Hindlimb muscle (tissue), 1 donor: ENCODE measurements around the gene LCN2. TPM values are rescaled to one million over a fixed set of nuclear protein-coding genes. Genes with fewer than 3 reads are reported as not detected.
A peak's percentile ranks its signal among the peaks of the same experiment; 100 is the strongest.

ENCODE experiments used
- DNase-seq: peaks from one replicate; pipeline ENCODE4 v3.0.0-alpha.2; 2013
- polyA plus RNA-seq: library from polyadenylated mRNA; unstranded; fragments of 120-200 nt; gene quantifications from one replicate; pipeline ENCODE4 v1.2.1, GENCODE V29; 2013; ENCODE audit not compliant: insufficient read length

LCN2 gene
- polyA plus RNA-seq, 1 donor: 1.1 TPM

DNA sequence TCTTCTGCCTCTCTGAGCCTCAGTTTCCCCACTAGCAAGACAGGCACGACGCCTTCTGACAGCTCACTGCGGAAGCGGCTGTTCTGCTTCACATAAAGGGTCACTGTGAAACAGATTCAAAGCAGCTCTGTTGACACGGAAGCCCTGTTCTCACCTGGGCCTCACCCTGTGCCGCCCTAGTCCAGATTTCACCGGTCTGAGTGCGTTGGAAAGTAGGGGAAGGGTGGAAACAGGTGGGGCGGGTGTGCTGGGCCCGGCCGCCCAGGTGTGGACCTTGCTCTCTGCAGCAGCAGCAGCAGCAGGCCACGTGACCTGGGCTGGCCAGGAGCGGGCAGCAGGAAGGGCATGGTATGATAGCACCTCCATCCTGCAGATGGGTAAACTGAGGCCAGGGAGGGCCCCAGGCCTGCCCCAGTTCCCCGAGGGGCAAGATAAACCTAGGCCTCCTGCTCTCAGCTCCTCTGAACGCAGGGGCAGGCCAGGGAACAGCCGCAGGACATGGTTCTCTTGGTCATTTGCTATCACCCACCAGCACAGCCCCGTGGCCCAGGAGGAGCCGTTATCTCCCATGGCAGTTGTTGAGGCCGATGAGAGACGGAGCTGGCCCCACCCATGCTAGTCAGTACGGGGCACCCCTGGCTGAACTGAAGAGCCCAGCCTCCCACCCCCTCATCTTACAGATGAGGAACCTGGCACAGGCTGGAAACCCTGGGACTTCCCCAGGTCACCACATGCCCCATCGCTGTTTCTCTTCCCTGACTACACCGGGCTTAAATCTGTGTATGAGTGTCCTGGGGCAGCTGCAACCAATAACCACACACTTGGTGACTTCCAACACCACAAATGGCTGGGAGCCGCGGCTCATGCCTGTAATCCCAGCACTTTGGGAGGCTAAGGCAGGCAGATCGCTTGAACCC lies 33.8 kb upstream of the LCN2 start:
- no peak for DNase-seq

DNA sequence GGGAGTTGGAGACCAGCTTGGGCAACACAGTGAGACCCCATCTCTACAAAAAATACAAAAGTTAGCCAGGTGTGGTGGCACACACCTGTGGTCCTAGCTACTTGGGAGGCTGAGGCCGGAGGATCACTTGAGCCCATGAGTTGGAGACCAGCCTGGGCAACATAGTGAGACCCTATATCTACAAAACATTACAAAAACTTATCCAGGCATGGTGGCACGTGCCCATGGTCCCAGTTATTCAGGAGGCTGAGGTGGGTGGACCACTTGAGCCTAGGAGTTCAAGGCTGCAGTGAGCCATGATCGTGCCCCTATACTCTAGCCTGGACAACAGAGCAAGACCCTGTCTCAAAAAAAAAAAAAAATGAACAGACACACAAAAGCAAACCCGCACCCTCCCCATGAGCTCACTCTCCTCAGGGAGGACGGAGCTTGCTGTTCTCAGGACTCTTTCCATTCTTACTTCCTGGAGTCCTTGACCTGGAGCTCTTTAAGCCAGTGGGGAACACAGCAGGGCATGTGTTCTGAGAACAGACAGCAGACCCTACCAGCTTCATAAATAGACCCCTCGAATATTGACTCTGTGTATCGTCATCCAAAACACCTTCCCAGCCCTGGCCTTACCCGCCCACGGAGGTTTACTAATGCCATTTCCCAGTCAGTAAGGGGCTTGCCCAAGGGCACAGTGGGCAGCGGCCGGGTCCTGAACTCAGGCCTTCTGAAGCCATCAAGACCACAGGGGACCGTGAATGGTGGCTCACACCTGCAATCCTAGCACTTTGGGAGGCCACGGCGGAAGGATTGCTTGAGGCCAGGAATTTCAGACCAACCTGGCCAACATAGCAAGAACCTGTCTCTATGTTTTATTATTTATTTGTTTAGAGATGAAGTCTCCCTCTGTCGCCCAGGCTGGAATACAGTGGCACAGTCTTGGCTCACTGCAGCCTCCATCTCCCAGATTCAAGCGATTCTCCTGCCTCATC lies 32.9 kb upstream of the LCN2 start:
- no peak for DNase-seq

DNA sequence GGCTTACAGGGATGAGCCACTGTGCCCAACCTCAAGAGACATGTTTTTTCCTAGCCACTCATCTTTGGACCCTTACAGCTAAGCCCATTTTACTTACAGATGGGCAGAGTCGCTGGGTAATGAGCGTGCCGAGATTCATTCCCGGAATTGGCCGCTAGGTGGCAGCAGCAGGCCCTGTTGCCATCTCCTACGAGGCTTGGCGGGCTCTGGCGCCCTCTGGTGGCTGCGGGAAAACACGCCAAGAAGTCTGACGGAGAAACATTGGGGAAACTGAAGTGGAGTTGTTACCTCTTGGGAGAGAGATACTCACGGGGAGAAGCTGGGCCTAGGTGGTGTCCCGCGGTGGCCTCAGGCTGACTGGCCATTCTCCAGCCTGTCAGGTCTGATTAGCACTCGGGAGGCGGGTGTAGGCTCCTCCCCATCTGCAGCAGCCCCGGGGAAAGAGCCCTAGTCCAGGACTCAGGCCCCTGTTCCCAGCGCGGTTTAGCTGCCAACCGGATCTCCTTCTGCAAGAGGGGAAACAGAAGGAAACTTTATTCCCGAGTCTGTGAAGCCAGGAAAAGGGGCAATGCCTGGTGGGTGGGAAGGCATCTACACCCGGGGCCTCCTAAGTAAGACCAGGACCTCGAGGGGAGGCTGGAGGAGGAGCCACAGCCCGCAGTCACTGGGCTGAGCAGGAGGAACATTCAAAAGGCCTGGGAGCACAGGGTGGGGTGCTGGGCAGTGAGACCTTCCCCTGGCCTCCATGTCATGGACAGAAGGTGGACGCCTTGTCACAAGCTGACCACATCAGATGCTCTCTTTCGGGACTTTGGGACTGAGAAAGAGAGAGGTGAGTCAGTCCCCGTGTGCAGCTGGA lies 31.4 kb upstream of the LCN2 start:
- peak; percentile 91 for DNase-seq

DNA sequence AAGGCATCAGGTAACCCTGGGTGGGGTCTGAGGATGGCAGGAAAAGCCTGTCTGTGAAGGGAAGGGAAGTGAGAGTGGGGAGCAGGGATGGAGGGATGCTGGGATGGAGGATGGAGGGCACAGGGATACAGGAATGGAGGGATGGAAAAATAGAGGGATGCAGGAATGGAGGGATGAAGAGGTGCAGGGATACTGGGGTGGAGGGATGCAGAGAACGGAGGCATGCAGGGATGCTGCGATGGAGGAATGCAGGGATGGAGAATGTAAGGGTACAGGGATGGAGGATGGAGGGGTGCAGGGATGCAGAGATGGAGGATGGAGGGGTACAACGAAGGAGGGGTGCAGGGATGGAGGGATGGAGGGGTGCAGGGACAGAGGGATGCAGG lies 30.8 kb upstream of the LCN2 start:
- no peak for DNase-seq

DNA sequence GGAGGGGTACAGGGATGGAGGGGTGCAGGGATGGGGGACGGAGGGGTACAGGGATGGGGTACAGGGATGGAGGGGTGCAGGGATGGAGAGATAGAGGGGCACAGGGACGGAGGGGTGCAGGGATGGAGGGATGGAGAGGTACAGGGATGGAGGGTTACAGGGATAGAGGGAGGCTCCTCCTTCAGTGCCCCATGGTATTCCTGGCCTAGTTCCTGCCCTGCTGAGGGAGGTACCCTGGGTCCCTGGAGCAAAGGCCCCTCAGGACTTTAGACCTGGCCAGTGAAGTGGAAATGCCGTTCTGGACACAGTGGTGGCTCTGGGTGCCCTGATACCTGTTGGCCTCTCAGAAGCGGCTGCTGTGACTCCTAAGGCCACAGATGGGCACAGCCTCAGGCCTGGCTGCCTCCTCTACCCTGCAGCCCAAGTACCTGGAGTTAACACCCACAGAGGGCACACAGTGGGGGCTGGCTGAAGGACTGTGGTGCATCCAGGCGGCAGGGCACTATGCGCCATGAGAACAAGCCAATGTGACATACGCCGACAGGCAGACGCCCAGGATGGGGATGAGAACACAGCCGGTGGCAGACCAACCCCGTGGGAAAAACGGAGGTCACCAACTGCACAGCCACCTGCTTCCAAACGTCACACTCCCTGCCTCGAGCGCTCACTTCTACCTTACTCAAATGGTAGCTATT lies 30.1 kb upstream of the LCN2 start:
- no peak for DNase-seq

DNA sequence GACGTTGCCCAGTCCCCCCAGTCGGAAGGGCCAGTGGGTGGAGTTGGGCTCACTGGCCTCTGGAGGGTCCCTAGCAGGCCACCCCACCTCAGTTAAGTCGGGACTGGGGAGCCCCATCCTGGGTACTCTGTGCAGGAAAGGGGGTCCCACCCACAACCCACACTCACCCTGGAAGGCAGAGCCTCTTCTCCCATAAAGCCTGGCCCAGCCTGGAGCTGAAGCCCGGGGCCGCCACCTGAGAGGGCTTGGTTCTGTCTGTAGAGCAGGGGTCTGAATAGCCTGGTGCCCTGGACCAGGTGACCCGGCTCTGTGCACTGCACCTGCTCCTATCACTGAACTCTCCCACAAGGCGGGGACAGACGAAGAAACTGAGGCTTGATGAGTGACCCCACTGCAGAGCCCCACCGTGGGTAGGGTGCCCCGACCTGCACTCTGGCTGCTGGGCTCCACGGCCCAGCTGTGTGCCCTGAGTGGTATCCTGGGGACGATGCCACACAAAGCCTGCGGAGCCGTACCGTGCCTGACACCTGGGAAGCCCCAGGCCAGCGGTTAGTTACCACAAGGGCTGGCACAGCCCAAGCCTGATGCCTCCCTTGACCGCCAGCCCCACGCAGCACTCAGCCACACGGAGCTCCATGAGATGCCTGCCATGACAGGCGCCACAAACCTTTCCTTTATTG lies 29.1 kb upstream of the LCN2 start:
- no peak for DNase-seq

DNA sequence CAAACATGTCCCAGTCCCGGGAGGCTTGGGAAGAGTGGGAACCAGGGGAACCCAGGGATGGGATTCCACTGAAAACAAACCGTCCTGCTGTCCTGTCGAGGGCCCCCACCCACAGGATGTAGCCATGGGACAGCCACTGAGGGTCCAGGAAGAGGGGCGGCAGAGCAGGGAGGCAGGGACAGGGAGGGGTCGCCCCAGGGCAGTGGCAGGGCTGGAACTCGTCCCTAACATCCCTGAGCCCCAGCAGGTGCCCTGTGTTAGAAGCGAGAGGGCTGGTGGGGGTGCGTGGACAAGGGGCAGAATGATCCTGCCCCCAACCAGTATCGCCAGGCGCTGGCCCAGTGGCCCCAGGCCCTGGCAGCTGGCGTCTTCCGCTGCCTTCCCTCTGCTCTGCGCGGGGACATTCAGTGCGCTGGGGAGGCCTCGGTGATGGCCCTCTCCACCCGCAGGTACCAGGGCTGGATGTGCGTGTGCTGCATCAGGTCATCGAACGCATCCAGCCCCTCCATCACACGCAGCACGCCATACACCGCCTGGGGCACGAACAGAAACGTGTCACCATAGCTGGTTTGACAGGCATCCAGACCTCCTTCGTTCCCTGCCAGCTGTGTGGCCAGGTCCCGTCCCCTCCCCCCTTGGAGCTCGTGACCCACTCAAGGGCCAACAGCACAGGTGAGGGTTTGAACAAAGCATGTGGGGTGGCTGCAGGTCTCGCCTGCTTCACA lies 28.4 kb upstream of the LCN2 start:
- no peak for DNase-seq

DNA sequence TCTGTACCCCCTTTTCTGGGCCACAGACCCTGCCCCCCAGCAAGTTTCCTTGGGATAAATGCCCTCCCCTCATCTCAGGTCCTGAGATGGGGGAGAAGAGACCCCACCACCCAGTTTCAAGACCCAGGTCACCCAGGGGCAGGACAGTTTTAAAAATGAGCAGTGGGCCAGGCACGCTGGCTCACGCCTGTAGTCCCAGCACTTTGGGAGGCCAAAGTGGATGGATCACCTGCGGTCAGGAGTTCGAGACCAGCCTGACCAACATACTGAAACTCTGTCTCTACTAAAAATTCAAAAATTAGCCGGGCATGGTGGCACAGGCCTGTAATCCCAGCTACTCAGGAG lies 27.8 kb upstream of the LCN2 start:
- no peak for DNase-seq

DNA sequence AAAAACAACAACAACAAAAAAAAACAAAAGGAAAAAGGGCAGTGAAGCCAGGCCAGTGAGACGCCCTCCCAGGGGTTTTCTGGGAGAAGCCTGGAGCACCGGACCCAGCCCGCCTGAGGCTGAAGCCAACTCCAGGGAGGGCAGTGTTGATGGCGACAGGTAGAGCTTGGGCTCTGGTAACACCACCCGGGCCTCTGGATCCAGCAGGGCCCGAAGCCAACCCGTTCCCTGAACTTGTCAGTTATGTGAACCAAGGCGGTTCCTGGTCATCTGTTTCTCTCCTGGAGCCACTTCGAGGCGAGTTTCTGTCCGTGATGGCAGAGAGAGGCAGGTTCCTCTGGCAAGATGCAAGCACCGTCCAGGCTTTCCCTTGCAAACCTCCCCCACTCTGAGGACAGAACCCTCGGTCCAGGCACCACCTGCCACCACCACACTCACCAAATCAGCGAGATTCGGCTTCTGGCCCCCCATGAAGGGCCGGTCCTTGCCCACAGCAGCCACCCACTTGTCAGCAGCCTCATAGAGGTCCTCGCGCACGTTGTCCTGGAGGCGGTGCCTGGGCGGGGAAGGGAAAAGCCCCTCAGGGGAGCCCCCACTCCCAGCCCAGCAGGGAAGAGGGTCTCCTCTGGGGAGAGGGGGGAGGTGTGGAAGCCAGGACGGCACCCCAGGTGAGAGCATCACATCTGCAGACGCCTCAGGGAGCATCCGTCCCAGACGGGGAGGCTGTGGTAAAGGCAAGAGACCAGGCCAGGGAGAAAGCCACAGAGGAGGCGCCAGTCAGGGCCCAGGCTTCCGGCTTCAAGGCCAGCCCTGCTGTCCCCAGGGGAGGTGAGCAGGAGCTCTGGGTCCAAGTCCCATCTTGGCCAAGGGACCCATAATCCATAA lies 27.1 kb upstream of the LCN2 start:
- no peak for DNase-seq

DNA sequence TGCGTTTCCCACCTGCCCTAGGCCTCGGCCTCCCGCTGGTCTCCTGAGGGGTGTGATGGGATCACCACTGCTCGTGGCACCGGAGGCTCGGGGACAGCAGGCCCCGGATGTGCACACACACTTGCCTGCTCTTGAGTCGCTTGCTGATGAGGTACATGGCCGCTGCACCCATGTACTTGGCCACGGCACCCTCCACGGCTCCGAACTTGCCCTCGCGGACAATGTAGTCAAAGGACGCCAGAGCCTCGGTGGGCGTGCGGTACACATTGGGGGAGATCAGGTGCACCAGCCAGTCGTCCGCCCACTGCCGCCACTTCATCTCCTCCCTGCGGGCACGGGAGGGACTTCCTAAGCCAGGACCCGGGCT lies 26.5 kb upstream of the LCN2 start:
- DNase-seq: no peak

DNA sequence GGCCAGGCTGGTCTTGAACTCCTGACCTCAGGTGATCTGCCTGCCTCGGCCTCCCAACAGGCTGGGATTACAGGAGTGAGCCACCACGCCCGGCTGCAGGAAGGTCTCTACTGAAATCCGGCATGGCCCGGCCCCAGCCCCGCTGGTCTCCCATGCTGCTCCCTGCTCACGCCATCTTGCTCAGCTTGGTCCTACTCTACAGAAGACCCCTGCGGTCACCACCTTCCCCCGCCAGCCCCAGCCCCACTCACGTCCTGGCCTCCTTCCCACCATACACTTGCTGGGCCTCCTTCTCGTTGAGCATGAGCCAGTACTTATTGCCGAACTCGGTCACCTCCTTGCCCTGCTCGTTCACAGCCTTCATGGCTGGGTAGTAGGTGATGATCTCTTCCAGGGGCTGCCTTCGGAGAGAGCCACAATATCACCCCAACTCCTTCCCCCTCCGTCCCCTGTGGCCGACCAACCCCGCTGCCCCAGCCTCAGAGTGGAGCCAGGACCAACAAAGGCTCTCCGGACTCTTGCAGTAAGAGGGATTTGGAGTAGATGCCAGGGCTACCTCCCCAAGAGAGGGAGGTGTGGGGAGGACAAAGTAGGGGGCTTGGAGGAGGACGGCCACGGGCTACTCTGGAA lies 25.7 kb upstream of the LCN2 start:
- DNase-seq: no peak

DNA sequence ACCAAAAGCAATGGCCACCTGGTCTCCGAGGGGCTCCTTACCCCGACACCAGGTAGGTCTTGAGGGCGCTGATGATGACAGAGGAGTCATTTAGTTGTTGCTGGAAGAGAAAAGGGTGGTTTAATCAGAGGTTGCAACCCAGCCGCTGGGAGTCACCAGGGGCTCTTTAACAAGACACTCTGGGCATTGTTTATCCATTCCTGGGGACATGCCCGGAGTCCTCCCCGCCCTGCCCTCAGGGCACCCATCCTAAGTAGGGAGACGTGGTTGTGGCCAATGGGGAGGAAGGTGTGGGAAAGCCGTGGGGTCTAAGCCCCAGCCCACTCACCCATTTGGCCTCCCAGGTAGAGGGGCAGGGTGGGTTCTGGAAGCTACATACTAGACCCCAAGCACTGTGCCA lies 24.8 kb upstream of the LCN2 start:
- no peak for DNase-seq

DNA sequence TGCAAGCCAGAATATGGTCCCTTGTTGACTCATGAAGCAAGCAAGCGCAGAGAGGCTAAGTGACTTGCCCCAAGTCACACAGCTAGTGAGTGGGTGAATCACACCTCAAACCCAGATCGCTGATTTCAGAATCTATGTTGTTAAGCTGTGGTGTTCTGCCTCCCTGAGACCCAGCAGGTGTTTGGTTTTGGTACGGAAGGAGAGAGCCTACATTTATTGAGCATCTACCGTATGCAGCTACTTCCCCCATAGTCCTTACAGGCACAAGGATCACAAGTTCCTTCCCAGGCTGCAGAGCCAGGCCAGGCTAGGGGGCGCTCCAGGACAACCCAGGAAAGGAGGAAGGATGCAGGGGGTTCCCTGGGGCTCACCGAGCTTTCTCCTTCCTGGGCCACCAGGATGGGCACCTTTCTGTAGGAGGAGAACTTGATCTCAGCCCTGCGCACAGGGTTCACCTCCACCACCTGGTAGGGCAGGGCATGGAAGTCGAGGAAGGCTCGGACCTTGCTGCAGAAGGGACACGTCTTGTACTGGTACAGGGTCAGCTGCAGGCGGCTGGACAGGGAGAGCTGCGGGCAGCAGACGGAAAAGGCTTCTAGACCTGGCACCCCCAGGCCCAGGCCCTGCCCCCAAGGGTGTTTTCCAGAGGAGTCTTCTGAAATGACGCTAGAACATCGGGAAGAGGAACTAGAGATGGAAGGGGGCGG lies 24.2 kb upstream of the LCN2 start:
- DNase-seq: peak; percentile 50

DNA sequence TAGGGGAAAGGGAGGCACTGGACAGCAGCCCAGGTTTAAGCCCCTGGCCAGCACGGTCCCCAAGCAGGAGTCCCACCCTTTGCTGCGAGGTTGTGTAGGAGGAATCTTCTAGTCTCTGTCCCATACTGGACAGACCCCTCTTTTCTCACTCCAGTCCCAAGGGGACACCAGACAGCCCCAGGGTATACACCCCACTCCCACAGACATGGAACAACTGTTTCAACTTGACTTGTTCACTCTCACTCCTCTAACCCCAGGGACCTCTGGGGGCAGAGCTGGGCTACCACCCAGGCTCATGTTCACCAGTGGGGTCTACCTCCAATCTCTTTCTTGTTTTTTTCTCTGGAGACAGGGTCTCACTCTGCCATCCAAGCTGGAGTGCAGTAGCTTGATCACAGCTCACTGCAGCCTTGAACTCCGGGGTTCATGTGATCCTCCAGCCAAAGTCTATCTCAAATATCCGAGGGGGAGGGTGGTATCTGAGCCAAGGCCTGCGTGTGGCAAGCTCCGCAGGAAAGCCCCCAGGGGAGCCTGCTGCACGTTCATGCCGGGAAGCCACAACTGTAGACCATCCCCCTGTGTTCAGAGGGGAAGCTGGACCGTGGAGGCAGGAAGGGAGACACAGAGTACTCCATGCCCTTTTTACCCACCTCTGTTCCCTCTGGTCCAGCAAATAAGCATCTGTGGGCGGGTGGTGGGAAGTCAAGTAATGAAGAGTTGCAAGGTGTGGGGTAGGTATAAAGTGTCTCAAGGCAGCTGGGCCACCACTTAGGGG lies 23.5 kb upstream of the LCN2 start:
- no peak for DNase-seq

DNA sequence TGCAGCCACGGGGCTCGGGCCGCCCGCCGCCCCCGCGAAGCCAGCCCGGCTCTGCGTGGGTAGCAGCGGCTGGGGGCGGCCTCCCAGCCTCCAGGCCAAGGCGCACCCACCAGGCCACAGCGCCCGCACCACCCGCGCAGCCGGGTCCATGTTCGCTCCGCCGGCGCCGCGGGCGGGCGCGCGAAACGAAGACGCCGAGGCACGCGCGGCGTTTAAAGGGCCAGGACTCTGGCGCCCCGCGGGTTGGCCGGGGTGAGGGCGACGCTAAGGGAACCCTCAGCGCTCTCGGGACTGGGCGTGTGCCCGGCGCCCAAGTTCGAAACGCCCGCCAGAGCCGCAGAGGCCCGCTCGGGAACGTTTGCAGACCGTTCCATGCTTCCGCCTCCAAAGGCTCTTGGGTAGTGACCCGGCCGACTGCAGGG lies 21.7 kb upstream of the LCN2 start, which contains the start of gene PTGES2:
TSS of gene PTGES2 (minus strand) at position 162 of the 422 bp plus-strand sequence. CDS start at position 150, 12 bp downstream.
- DNase-seq: peak; percentile 93

DNA sequence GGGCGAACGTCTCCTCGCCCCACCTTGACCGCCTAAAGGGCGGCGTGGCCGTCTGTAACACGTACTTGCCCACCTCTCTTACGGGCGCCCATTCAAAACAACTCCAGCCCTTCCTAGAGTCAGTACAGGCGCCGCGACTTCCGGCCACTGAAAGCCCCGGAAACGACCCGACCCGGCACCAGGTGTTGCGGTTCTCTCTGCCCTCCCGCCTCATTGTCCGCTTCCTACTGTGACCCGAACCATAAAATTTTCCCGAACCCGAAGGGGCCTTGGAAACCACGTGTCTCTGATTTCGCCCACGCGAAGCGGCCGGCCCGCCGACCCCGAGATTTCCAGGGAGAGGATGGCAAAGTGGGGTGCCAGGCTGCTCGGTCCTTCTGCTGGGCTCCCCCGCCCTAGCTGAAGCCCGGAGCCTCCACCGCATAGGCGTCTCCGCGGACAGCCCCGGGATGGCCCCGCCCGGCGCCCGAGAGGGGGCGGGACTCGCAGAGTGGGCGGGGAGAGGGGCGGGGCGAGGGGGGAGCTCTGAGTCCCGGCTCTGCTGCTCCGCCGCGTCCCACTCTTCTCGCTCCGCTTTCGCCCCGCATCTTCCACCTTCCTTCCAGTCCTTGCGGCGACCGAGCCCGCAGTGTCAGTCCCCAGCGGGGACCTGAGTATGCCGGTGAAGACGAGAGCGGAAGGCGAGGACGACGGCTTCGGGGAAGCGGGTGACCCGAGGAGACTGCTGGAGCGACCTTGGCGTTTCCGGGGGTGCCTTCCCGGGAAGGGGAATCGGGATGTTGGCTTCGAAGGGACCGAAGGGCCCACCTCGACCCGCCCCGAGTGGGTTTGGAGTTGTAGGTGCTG lies 21.0 kb upstream of the LCN2 start:
- DNase-seq: peak; percentile 92
